Measurements from ENCODE around the gene DCAF12. TPM values are rescaled to one million over a fixed set of nuclear protein-coding genes. Genes with fewer than 3 reads are reported as not detected.
"Not testable (repeated sequence)": the region's sequence is repeated elsewhere in the genome, so short reads cannot be mapped to it uniquely, and the experiment has no call there.

The DCAF12 gene
- total and polyA plus RNA-seq, 8 donors: 30.4 to 70.9 (median 65.0) TPM

GRCh38 chr9:34047864-34048726, 78.4 kb downstream of the DCAF12 start:
- DNase-seq: peak in 1 of 4 donors; percentile 49
- Histone ChIP-seq H3K4me1 (peaks cover 14 to 41% of the 10 kb centered on the region in 2 donors), H3K9me3 (no peaks in the 10 kb centered on the region), H3K36me3 (peaks cover 0 to 9% of the 10 kb centered on the region in 2 donors), H3K27ac (peak overlapping the region; percentile 89 to 96), H3K27me3 (no peaks in the 10 kb centered on the region), H3K4me3 (peak overlapping the region; percentile 68 to 77)
- ATAC-seq: peak; percentile 25
- TF ChIP-seq CTCF (IDR thresholded peaks at IDR 0.05): no peak
- intact Hi-C loops (cut with DNase I): no loop called here

GRCh38 chr9:34046784-34047379, 79.6 kb downstream of the DCAF12 start:
- no peaks in the 10 kb centered on the region for H3K9me3 ChIP-seq
- H3K4me1 ChIP-seq: peaks cover 14 to 41% of the 10 kb centered on the region in 2 donors
- no peak for TF ChIP-seq CTCF (IDR thresholded peaks at IDR 0.05)
- H3K27ac ChIP-seq: no peak overlapping the region
- ATAC-seq: no peak
- peak overlapping the region; percentile 68 to 77 for H3K4me3 ChIP-seq
- no peaks in the 10 kb centered on the region for H3K27me3 ChIP-seq
- intact Hi-C loops (cut with DNase I): no loop called here
- peaks cover 0 to 14% of the 10 kb centered on the region in 2 donors for H3K36me3 ChIP-seq
- DNase-seq: no peak

- Histone ChIP-seq H3K27ac (no peak overlapping the region), H3K36me3 (peaks cover 0 to 14% of the 10 kb centered on the region in 2 donors), H3K9me3 (no peaks in the 10 kb centered on the region), H3K27me3 (no peaks in the 10 kb centered on the region), H3K4me3 (no peak overlapping the region), H3K4me1 (peaks cover 14 to 41% of the 10 kb centered on the region in 2 donors)
- no peak for TF ChIP-seq CTCF (IDR thresholded peaks at IDR 0.05)
- ATAC-seq: no peak
- no peak for DNase-seq
- intact Hi-C loops (cut with DNase I): no loop called here
Observed at GRCh38 chr9:34045903-34046302, 80.6 kb downstream of the DCAF12 start.

- H3K27me3 ChIP-seq; intact Hi-C loops (cut with DNase I); H3K27ac ChIP-seq; DNase-seq; ATAC-seq; H3K4me3 ChIP-seq; H3K9me3 ChIP-seq: not testable (repeated sequence)
- Histone ChIP-seq H3K4me1 (peaks cover 6 to 24% of the 10 kb centered on the region in 2 donors), H3K36me3 (peaks cover 0 to 14% of the 10 kb centered on the region in 2 donors)
Observed at GRCh38 chr9:34042074-34042473, 84.4 kb downstream of the DCAF12 start.

- H3K27me3 ChIP-seq, DNase-seq: not testable (repeated sequence)
Observed at GRCh38 chr9:34038851-34039250, 87.6 kb downstream of the DCAF12 start.

GRCh38 chr9:34037626-34038025, 88.9 kb downstream of the DCAF12 start:
- no peaks in the 10 kb centered on the region for H3K27me3 ChIP-seq
- H3K27ac ChIP-seq: no peak overlapping the region
- peaks cover 0 to 1% of the 10 kb centered on the region in 2 donors for H3K36me3 ChIP-seq
- DNase-seq (no peak), ATAC-seq (no peak)
- TF ChIP-seq CTCF (IDR thresholded peaks at IDR 0.05): no peak
- intact Hi-C loops (cut with DNase I): no loop called here
- peaks cover 0 to 4% of the 10 kb centered on the region in 2 donors for H3K4me1 ChIP-seq
- no peaks in the 10 kb centered on the region for H3K9me3 ChIP-seq
- H3K4me3 ChIP-seq: no peak overlapping the region

More at GRCh38 chr9:34038851-34039250, 87.6 kb downstream of the DCAF12 start:
- ATAC-seq; intact Hi-C loops (cut with DNase I); H3K9me3 ChIP-seq; H3K4me3 ChIP-seq; H3K27ac ChIP-seq; H3K4me1 ChIP-seq: not testable (repeated sequence)
- peaks cover 0 to 11% of the 10 kb centered on the region in 2 donors for H3K36me3 ChIP-seq
